ENCODE measurements around the gene RRN3.
"Not testable (repeated sequence)": the region's sequence is repeated elsewhere in the genome, so short reads cannot be mapped to it uniquely, and the experiment has no call there.

GRCh38 chr16:15071013-15071412, 23.1 kb downstream of the RRN3 start:
- not testable (repeated sequence) for TF ChIP-seq CTCF, POLR2A (IDR thresholded peaks at IDR 0.05)
